VCaP (cell line): ENCODE results near the gene BICC1.

Source experiments
- H3K27ac ChIP-seq: fragments of 450-650 bp; 2 replicates; pipeline ENCODE4 v1.5.1; 2017
- TF ChIP-seq, protein P1 (sequence below): fragments of 450-650 bp; conservative IDR thresholded peaks from 2 replicates; pipeline ENCODE4 v1.5.1; 2017; ENCODE audit warnings: mild to moderate bottlenecking, moderate library complexity

Gene BICC1

DNA sequence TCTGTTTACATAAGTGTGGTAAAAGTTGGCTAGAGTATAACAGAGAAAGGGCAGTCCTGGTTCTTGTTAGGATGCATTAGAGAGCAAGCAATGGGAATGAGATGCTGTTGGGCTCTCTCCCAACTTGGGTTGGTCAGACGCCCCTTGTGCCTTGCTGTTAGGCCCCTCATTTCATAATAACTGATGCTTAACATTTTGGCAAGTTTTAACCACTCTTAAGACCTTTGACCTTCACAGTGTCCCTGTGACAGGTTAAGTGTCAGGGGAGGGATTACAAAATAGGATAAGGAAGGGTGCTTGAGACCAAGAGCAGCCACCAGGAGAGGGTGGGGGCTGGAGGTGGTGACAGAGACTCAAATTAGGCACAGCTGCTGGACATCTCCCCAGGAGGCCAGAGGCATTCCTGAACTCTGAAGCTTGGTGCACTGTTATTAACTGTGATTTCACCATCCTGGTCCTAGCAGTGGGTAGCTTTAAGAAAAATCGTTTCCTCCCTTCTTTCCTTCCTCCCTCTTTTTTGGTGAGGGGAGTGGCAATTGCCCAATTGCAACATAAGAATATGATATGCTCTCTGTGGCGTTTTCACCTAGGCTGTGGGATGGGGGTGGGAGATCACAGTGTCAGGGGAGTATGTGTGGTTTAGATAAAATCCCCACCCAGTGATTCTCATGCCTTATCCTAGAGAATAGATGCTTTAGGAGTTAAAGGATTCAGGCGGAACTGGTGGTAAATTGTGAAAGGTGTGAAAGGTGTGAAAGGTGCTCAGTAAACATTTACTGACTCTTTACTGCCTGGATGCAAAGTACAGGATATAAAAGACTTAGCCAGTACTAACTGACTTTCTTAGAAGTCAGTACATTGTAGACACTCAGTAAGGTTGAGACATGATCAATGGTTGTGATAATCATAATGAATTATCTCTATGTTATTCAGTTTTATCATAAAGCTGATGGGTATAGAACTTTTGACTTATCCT lies 270.5 kb downstream of the BICC1 start:
- H3K27ac ChIP-seq = no peak overlapping the region

DNA sequence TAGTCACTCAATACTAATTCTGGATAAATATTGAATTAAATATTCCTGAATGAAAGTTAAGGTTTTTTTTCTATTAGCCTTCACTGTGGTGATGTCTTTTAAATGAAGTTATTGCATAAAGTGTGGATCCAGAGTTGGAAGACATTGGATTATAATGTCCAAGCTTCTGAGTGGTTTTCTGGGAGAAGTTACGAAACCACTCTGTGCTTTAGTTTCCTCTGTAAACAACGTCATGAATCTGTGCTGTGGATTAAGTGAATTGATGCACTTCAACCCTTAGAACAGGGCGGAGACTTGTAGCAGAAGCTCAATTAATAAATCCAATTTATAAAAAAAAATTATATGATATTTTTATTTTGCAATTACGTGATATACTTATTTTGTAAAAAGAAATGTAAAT lies 271.7 kb downstream of the BICC1 start:
- TF ChIP-seq, protein P1, sequence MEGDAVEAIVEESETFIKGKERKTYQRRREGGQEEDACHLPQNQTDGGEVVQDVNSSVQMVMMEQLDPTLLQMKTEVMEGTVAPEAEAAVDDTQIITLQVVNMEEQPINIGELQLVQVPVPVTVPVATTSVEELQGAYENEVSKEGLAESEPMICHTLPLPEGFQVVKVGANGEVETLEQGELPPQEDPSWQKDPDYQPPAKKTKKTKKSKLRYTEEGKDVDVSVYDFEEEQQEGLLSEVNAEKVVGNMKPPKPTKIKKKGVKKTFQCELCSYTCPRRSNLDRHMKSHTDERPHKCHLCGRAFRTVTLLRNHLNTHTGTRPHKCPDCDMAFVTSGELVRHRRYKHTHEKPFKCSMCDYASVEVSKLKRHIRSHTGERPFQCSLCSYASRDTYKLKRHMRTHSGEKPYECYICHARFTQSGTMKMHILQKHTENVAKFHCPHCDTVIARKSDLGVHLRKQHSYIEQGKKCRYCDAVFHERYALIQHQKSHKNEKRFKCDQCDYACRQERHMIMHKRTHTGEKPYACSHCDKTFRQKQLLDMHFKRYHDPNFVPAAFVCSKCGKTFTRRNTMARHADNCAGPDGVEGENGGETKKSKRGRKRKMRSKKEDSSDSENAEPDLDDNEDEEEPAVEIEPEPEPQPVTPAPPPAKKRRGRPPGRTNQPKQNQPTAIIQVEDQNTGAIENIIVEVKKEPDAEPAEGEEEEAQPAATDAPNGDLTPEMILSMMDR = no peak

More for the DNA sequence above, 270.5 kb downstream of the BICC1 start:
- TF ChIP-seq, protein P1 = no peak

DNA sequence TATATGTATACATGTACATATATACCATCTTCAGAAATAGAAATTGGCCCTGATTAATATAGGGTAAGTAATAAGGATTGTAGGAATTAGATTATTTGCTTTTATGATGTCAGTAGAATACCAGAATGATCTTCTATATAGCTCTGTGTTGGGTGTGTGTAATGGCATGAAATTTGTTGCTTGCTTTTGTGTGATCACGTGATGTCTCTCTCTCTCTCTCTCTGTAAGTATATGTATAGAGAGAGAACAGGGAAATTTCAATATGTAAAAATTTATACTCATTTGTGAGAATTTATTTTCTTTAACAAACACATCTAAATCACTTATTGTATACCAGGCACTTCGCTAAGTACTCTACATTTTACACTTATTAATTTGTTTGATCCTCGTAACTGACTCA lies 272.7 kb downstream of the BICC1 start:
- H3K27ac ChIP-seq = no peak overlapping the region
- TF ChIP-seq, protein P1 = no peak

More for the DNA sequence above, 271.7 kb downstream of the BICC1 start:
- H3K27ac ChIP-seq = no peak overlapping the region

DNA sequence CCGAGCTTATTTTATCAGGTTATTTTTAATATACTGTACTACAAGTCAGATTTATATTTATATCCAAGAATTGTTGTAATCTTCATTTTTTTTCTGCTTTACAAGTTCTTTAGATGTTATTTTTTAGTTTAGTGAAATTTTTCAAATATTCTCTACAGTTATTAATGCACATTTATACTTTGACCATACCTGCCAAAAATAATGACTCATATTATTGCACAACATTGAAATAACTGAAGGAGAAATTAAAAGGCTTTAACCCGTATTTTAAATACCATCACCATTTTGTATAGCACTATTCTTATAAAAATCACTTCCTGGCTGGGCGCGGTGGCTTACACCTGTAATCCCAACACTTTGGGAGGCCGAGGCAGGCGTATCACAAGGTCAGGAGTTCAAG lies 278.5 kb downstream of the BICC1 start:
- TF ChIP-seq, protein P1 = no peak
- H3K27ac ChIP-seq = no peak overlapping the region

DNA sequence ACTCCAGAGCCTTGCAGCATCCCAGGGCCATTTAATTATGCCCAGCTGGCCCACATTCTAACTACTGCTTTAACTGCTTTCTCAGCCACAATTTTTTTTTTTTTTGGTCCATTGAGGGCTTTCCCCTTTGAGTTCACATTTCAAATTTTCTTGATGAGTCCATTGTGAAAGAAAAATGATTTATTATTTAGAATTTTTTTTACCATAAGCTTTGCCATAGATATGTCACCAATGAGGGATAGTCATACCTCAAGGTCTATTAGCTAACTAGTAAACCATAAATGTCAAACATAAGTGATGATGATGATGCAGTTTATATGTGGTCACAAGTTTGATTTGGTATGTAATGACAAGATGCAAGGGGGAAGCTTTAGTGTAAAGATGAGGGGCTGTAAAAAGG lies 282.9 kb downstream of the BICC1 start:
- TF ChIP-seq, protein P1 = no peak
- H3K27ac ChIP-seq = no peak overlapping the region

DNA sequence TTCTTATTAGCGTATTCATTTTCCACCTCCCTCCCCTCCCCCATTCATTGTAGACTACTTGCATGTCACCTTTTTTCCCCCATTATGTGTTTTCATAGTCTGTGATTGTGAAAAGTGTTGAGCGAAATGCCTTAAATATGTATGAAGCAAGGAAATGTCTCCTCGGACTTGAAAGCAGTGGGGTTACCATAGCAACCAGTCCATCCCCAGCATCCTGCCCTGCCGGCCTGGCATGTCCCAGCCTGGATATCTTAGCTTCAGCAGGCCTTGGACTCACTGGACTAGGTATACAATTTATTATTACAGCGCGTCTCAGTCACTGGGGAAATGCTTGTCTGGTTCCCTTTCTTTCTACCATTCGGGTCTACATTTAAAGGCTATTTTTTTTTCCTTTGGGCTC lies 283.6 kb downstream of the BICC1 start:
- H3K27ac ChIP-seq = no peak overlapping the region
- TF ChIP-seq, protein P1 = no peak

DNA sequence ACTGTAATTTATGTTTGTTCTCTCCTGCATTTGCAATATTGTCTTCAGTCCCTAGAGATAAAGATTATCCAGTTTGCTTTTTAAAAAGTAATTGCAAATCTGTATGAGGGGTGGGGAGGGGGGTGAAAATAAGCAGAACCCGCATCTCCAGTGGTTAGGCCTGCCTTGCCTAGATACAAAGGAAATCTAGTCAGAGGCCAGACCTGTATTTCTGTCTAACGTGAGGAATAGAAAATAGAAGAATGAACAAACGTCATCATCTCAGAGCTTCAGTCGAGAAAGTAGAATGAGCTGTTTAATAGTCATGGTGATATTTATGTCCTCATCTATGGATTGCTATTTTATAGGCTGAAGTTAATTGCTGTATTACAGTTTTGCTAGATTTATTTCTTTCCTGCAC lies 284.2 kb downstream of the BICC1 start:
- H3K27ac ChIP-seq = no peak overlapping the region
- TF ChIP-seq, protein P1 = no peak
